GM21825 (cell line): ENCODE results near the gene LCLAT1.
"Not testable (repeated sequence)": the region's sequence is repeated elsewhere in the genome, so short reads cannot be mapped to it uniquely, and the experiment has no call there.

ENCODE experiments used
- ATAC-seq: cut with Tn5 transposase; IDR thresholded peaks from one replicate; pipeline ENCODE4 v1.9.1; 2021; ENCODE audit warnings: mild to moderate bottlenecking, moderate library complexity; ENCODE audit not compliant: unreplicated experiment

The LCLAT1 gene

DNA sequence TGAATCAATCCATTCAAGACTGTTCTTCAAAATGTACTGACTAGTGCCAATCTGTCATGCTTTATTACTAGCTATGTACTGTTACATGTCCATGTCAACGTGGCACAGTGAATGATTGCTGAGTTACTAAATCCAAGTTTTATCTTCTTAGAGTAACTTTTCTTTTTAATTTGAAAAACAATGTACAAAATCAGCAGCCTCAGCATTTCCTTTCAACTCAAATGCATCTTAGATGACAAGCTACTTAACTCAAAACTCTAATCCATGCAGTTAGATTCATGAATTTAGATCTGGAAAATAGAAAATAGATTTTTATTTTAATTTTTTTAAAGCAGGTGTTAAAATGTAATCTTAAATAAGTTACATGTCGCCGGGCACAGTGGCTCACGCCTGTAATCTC is 186.0 kb downstream of the LCLAT1 start:
- no peak for ATAC-seq

DNA sequence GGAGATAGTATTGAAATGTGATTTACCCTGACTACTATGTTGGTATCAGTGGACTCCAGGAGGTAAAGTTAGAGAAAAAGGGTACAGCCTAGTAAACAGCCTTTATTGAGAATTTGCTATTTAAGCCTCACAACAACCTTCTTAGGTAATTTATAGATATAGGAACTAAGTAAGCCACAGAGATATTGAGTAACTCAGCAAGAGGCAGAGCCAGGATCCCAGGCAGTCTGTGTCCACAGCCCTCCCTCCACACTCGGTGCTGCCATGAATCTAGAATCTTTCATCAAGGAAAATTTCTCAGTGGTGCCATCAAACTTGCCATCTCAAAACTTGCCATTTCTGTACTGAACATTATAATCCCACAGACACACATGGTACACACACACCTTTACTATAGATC is 189.3 kb downstream of the LCLAT1 start:
- ATAC-seq: no peak

DNA sequence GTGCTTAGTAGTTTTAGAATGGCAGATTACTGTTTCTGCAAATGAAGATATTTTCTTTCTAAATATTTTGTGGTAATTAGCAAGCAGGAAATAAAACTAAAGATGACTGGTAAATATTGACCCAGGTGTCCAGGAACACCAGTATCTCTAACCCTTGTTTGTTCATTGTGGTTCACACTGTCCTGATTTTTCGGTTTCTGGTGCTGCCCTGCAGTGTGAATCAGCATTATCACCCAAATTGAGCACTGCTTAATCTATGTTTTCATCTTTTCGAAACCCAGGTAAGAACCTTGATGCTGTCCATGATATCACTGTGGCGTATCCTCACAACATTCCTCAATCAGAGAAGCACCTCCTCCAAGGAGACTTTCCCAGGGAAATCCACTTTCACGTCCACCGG is 192.8 kb downstream of the LCLAT1 start:
- no peak for ATAC-seq

DNA sequence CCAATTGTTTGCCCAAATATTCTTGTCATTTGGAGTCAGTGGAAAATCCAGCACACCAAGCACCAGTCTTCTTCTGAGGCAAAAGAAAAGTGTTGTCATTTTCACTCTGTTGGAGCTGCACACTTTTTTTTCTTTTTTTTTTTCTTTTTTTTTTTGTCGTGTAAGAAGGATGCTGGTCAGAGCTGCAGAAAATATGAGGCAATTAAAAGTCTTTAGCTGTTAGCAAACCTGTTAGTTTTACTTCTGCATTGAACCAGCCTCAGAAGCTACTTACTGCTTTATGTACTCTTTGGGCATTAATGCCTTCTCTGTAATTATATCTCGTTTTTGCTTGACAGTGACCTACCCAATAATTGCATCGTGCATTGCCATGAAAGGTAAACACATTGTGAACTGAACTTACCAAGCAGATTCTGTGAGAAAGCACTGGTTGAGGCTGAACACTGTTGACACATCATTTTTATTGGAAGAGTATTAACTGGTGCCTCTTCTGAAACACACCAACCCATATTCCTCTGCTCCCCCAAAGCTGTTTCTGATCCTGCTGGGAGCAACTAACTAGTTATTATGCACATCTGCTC is 194.8 kb downstream of the LCLAT1 start:
- ATAC-seq: no peak

DNA sequence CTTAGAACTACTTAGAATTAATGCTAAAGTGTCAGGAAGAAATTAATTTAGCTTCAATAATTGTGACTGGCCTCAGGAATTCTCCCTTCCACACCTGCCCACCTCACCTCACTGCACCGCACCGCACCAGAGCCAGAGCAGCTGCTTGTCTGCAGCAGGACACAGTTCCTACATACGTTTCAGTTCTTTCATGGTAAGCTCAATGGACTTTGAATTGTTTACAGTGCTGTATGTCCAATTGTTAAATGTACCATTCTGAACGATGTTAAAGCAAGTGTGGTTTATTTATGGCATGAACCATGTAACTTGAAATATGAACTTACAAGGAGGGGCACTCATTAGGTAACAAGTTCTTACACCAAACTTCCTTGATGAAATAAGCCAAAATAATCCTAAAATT is 196.0 kb downstream of the LCLAT1 start:
- ATAC-seq: not testable (repeated sequence)

DNA sequence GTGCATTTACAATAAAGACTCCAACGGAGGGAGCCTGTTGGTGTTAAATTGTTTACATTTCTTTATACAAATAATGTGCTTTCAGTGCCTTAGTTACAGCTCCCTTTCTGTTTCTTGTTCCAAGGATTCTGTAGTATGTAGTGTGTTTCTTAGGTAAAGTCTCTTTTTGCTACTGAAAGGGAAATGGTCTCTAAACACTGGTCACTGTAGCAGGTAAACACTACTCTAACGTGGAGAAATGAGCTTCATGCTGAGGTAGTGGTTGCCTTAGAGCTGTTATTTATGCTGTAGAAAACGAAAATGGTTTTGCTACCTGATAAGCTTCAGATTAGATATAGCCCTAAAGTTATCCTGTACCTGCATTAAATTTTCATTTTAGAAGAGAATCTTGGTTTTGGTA is 196.6 kb downstream of the LCLAT1 start:
- ATAC-seq: no peak

DNA sequence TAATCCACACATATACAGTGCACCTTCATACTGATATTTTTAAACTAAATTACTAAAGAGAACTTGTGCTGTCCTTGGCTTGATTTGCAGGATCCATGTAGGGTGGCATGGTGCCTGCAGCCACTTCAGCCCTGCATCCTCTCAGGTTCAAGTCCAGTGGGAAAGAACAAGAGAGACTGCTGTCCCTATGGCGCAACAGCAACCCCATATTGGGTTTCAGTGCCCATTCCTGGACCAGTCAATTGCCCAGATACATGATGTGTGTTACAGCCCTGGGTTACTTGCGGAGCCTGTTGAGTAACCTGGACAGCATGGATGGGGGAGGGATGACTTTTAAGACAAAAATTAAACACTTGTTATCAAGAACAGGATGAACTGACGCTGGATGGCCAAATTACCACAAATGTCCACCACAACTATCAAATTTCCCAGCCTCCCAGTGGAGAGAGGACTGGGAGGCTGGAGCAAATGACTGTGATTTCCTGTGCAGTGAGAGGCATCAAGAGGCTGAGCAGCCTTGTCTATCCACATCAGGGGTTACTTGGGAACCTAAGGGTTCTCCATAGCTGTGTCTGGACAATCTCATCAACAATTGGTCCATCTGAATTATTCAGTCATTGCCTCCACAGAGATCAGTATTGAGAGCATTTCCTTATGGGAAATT is 198.2 kb downstream of the LCLAT1 start:
- ATAC-seq: no peak

DNA sequence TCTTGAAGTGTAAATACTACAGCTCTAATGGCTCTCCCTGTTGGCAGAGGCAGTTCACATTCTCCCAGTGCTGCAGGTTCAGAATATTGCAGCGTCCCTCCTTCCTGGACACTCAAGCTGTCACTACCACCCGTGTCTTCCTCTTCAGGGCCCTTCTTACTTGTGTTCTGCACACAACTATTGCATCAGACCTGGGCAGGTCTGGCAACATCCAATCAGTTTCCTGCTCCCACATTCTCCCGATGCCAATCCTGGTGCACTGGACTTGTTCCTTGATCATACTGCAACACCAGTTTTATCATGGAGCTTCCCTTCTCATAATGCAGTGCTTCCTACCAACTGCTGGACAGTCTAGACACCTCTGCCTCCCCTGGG is 198.7 kb downstream of the LCLAT1 start:
- ATAC-seq: no peak

DNA sequence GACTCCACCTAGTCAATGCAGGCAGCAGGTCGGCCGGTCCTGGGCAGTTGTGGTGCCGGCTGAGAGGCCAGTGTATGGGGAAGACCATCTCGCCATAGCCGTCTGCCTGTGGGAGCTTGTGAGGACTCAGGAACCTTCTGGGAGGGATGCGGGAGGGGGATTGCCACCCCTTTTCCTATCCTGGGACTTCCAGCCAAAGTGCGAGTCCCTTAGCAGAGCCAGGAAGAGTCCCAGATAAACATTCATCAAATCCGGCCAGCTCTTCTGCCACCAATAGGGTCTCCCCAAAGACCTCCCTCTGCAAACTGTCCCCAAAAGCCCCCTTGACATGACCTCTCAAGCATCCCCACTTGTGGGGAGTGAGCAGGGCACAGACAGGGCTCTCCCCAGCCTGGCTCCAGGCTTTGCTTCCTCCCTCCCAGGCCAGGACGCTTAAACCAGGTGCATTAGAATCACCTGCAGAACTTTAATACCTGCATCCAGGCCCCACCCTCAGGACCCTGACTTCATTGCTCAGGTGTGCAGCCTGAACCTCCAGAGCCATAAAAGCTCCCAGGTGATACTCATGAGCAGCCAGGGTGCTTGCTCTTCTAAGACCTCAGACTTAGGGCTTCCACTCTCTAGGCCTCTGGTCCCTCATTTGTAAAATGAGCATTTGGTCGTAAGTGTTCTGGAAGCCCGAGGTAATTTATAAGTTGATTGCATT is 200.9 kb downstream of the LCLAT1 start:
- ATAC-seq: no peak

DNA sequence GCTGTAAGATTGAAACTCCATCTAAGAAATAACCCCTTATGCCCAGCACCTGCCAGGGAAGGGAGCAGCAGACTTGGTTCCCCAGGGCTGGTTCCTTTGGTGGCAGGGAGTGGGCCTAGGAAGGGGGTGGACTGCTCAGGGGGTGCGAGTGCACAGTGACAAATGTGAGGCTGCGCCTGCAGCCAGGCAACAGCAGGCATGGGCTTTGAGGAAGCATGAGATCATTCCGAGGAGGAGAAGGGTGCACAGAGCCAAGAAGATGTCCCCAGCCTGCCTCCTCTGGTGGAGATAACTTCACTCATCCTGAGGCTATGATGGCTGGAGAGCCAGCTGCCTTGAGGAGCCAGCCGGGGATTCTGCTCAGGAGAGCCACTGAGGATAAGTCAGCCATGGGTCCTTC is 202.2 kb downstream of the LCLAT1 start:
- no peak for ATAC-seq

DNA sequence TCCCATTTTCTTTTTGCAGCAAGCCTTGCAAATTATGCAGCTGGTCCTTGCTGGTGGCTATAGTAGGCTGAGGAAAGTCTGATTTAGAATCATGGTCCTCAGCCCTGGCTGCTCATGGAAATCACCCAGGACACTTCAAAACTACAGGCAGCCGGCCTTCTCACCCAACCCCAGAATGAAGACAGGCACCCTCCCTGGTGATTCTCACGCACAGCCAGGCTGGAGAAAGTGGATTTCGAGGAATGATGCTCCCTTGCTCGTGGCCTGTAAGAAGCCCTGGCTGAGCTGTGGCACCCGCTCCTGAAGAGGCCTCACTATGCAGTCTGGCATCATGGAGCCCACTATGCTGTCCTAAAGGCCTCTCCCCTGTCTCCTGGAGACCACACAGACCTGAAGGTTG is 202.8 kb downstream of the LCLAT1 start:
- ATAC-seq: no peak

DNA sequence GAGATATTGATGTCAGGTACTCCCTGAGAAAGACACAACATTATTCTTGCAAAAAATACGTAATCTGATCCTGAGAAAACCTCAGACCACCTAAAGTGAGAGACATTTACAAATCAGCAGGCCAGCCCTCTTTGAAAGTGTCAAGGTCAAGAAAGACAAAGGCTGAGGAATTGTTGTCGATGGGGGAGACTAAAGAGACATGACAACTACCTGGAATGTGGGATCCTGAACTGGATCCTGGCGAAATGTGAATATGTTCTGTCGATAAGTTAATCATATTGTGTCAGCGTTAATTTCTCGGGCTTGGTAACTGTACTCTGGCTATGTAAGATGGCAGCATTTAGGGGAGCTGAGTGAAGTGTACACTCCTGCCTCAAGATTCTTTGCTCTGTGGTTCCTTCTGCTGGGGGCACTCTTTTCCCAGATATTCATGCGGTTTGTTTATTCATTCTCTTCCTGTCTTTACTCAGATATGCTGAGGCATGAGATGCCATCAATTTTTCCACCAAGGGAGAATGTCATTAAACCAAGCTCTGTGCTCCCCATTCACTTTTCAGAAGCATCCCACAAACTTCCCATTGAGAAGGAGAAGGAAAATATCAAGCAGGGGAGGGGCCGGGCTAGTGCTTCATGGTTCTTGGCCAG is 205.3 kb downstream of the LCLAT1 start:
- no peak for ATAC-seq

DNA sequence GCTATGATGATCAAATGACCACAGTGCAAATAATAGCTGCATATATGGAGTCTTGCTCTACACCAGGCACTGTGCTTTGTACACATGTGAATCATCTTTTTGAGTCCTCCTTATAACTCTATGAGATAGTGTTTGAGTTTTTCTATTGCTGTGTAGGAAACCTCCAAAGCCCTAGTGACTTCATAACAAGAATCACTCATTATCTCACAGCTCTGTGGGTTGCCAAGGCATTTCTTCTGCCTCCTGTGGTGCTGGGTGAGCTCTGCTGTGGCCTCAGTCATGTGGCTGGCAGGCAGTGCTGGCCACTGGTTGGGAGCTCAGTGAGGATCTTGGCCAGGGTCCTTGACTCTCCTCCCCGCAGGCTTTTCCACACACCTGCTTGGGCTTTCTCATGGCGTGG is 206.8 kb downstream of the LCLAT1 start:
- ATAC-seq: no peak

DNA sequence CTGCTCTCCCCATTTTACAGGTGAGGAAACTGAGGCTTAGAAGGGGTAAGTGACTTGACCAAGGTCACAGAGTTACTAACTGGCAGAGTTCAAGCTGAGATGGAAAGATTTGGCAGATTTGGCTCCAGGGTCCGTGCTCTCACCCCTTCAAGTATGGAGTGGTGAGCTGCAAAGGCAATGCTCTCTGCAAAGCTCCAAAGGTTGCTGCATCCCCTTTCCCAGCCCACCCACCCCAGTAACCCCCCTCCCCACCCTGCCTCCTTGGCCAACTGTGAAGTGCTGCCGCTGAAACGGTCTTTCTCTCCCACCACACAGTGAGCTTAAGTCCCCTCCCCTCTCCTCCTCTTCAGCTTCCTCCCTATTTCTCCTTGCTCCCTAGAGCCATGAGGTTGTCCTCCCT is 207.4 kb downstream of the LCLAT1 start:
- no peak for ATAC-seq

DNA sequence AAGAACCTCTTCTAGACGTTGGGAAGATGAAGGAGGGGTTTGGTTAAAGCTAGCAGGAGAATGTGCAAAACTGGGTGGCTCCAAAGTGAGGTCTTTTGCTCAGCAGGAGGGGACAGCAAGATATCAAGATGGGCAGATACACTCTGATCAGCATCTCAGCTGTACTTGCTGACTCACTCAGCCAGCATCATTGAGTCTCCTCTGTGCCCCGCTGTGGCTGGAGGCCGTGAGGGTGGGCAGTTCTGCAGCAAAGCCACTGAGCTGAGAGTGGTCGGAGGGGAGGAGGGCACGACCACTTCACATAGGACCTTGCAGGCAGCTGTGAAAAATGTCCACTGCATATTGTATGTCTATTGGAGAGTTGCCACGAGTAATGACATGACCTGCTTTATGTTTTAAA is 208.2 kb downstream of the LCLAT1 start:
- ATAC-seq: no peak

DNA sequence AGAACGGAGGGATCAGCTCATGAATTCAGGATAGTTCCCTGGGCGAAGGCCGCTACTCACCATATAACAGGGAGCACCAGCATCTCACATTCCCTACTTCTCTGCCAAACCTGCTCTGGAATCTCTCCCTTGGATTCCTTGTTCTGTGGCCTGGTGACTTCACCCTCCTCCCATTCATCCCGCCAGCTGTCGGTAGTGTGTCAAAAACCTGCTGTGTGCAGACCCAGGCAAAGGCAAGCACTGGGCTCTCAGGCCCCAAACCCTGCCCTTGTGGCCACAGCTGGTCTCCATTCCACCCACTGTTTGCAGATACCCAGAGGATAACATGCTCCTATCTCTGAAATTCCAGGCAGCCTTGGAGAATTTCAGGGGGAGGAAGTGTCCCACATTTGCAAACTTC is 208.6 kb downstream of the LCLAT1 start:
- no peak for ATAC-seq

DNA sequence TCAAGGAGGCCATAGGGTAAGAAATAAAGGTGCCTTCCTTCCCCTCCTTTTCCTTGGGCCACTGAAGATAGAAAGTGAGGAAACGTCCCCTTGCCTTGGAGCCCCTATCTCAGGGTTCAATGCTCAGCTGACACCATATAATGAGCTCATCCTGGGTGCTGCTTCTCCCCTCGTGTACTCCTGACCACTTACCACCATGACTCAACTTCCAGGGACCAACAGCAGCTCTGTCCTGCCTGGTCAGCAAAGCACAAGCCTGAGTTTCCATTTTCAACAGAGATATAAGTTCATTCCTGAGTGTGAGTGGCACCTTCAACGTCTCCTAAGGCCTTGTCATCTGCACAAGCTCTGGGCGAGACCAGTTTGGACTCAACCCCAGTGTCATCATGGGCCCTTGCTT is 209.0 kb downstream of the LCLAT1 start:
- ATAC-seq: no peak

DNA sequence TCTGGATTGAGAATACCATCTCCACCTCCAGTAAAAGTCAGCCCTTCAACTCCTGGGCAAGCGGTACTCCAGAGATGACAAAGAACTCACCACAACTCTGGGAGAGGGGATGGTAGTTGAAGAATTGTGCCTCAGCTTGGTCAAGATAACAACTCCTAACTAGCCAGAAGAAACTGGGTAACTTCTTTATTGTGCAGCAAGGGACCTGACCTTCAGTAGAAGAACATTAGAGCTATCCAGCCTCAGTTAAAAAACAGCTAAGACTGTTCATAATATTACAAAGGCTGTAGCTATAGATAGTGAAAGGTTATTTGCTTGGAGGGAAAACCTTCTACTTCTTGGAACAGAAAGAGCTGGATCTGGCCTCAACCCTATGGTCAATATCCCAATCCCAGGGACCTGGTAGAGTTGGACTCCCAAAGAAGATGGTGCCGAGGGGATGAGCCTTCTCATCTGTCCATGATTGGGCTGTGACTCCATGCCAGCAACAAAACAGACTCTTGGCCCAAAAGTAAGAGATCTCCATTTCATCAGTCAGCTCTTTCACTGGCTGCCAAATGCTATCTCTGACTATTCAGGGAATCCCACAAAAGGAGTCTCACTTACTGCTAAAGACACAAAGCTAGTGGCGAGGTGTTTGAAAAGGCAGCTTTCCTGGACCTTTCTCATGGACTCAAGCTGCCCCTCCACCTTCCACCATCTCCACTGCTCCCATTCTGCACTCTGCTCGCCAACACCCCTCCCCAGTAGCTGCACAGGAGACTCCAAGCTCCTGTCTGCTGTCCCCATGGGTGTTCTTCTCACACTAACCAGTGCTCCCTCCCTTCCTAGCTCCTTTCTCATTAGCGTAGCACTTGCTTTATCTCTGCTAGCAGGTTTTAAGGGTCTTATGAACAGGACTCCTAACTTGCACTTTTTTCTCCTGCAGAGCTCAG is 214.4 kb downstream of the LCLAT1 start:
- no peak for ATAC-seq

DNA sequence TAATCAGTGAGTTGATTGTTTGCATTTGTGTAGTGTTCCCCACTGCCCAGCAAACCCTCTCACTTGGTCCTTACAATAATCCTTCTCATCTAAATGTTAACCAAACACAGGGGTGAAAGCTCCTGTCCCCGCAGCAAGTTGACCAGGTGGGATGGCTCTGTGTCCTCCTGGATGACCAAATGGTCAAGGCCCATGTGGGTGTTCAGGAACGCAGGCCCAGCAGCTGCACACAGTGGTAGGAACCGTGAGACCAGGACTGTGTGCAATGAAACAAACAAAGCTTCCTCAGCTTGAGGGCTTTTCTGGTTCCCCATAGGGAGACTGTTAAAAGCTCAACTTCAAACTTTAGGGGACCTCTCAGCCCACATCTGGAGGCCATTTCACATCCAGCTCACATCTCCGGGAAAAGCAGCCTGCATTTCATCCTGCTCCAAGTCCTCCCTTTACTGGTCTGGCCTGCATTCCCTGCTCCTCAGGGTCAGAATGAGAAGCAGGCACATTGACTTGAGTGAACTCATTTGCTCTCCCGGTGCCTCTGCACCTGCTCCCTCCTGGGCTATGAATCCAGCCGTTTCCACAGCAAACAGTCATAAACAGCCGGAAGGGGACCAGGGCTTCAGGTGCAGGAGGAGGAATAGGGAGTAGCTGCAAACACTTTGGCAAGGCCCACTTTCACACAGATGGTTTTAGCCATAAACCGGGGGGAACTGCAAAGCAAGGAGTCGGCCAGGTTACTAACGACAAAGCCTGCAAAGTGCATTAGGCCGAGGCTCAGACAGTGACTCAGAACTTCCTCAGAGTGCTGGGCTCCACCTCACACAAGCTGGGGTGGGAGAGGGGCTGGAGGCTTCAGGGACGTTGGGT is 215.5 kb downstream of the LCLAT1 start:
- ATAC-seq: no peak

DNA sequence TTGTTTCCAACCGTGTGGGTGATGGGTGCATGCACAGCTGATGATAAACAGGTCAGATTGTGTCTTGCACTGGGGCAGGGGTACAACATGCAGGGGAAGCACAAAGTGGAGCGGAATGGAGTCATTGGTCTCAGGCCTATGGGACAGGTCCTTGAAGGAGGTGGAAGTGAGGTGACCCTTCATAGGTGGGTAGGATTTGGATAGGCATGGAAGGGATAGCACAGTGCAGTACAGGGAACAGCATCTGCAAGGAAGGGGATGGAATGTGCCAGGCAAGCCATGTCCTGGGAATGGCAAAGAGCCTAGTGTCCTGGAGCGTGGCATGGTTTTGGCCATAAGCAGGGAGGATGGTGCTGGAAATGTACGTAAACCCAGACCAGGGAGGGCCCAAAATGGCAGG is 216.3 kb downstream of the LCLAT1 start:
- no peak for ATAC-seq
